Skeletal muscle tissue (tissue), 4 donors: ENCODE measurements around the gene CCDC47. TPM values are rescaled to one million over a fixed set of nuclear protein-coding genes. Genes with fewer than 3 reads are reported as not detected.

ENCODE experiments used
- H3K27ac ChIP-seq: one replicate; pipeline ENCODE4 v1.7.0; 2013; ENCODE audit warnings: mild to moderate bottlenecking, low read depth, low read length, inconsistent platforms
- H3K27me3 ChIP-seq, 3 donors: one replicate each; pipeline ENCODE4 v1.7.0; 2013; ENCODE audit warnings: low read length in 3 of 3; ENCODE audit not compliant: control insufficient read depth in 3 of 3, insufficient read depth in 3 of 3
- H3K36me3 ChIP-seq, 3 donors: one replicate each; pipeline ENCODE4 v1.7.0; 2013; ENCODE audit warnings: low read length in 3 of 3; ENCODE audit not compliant: control insufficient read depth in 3 of 3, insufficient read depth in 3 of 3
- H3K4me1 ChIP-seq, 3 donors: one replicate each; pipeline ENCODE4 v1.7.0; 2013; ENCODE audit warnings: low read length in 3 of 3, mild to moderate bottlenecking in 3 of 3; ENCODE audit not compliant: control insufficient read depth in 3 of 3, insufficient read depth in 3 of 3
- H3K4me3 ChIP-seq, 3 donors: one replicate each; pipeline ENCODE4 v1.7.0; 2013; ENCODE audit warnings: low read length in 3 of 3
- H3K9ac ChIP-seq, 3 donors: one replicate each; pipeline ENCODE4 v1.7.0; 2013; ENCODE audit warnings: low read length in 3 of 3, mild to moderate bottlenecking in 3 of 3, moderate library complexity in 2 of 3, low read depth in 1 of 3
- H3K9me3 ChIP-seq, 3 donors: one replicate each; pipeline ENCODE4 v1.7.0; 2013; ENCODE audit warnings: low read length in 3 of 3; ENCODE audit not compliant: control insufficient read depth in 3 of 3
- total RNA-seq: library from RNA; depleted of rRNA; stranded (reverse); fragments of >200 nt; gene quantifications from one replicate; pipeline ENCODE4 v1.2.3, GENCODE V29; 2014
- donor health status: Osteomylitis.

The CCDC47 gene
- total RNA-seq, 1 donor from 2014 or later = 43.8 TPM

GRCh38 chr17:63706336-63707082 lies 66.9 kb downstream of the CCDC47 start:
- Histone ChIP-seq H3K27ac (no peak overlapping the region), H3K9ac (no peak overlapping the region), H3K4me3 (no peak overlapping the region), H3K36me3 (peaks cover 58 to 61% (median 60%) of the 10 kb centered on the region in 3 donors), H3K27me3 (peaks cover 0 to under 1% (median 0%) of the 10 kb centered on the region in 3 donors), H3K4me1 (peaks cover under 1 to 5% (median under 1%) of the 10 kb centered on the region in 3 donors), H3K9me3 (no peaks in the 10 kb centered on the region)

DNA sequence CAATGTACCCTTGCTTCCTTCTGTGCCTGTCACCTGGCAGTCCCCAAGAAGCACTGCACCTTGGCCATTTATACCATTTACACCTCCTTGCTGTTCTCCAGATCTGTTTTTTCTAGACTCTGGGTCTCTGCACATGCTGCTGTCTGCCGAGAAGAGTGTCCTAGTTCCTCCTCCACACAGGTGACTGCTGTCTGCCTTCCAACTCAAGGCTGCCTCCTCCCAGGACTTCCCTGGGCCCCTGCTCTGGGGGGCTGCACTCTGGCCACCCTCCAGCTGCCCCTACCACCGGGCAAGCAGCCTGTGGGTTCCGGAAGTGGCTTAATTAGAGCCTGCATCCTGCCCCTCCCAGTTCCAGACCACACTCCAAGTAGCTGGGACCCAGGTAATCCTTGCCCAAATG lies 67.7 kb downstream of the CCDC47 start:
- H3K36me3 ChIP-seq = peaks cover 55 to 58% (median 55%) of the 10 kb centered on the region in 3 donors
- no peak overlapping the region for H3K27ac ChIP-seq
- H3K9me3 ChIP-seq = no peaks in the 10 kb centered on the region
- peaks cover 0 to 7% (median 5%) of the 10 kb centered on the region in 3 donors for H3K27me3 ChIP-seq
- no peak overlapping the region for H3K4me3 ChIP-seq
- H3K4me1 ChIP-seq = peaks cover 8 to 14% (median 8%) of the 10 kb centered on the region in 3 donors
- no peak overlapping the region for H3K9ac ChIP-seq

- peaks cover 8 to 14% (median 8%) of the 10 kb centered on the region in 3 donors for H3K4me1 ChIP-seq
- no peak overlapping the region for H3K27ac ChIP-seq
- no peak overlapping the region for H3K9ac ChIP-seq
- peaks cover 0 to 7% (median 5%) of the 10 kb centered on the region in 3 donors for H3K27me3 ChIP-seq
- H3K4me3 ChIP-seq = no peak overlapping the region
- H3K36me3 ChIP-seq = peaks cover 49 to 50% (median 49%) of the 10 kb centered on the region in 3 donors
- H3K9me3 ChIP-seq = no peaks in the 10 kb centered on the region
These were observed 68.6 kb downstream of the CCDC47 start for GRCh38 chr17:63704836-63705235.

DNA sequence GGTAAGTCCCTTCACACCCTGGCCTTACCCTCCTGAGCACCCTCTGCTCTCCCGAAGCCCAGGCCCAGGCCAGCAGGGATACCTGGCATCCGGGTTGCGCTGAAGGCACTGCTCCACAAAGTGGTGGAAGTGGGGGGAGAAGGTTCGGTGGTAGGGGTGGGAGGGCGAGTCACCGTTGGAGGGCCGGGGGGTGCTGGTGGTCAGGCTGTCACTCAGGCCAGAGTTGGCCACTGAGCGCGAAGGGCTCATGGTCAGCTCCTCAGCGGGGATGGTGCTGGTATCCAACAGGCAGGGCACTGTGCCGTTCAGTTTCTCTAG lies 69.2 kb downstream of the CCDC47 start:
- H3K27me3 ChIP-seq = peaks cover 0 to 7% (median 5%) of the 10 kb centered on the region in 3 donors
- no peak overlapping the region for H3K4me3 ChIP-seq
- no peak overlapping the region for H3K9ac ChIP-seq
- H3K36me3 ChIP-seq = peaks cover 43 to 46% (median 44%) of the 10 kb centered on the region in 3 donors
- H3K27ac ChIP-seq = no peak overlapping the region
- H3K9me3 ChIP-seq = no peaks in the 10 kb centered on the region
- H3K4me1 ChIP-seq = peaks cover 8 to 14% (median 8%) of the 10 kb centered on the region in 3 donors

GRCh38 chr17:63703556-63704258 lies 69.7 kb downstream of the CCDC47 start:
- Histone ChIP-seq H3K27ac (no peak overlapping the region), H3K36me3 (peaks cover 38 to 42% (median 39%) of the 10 kb centered on the region in 3 donors), H3K9me3 (no peaks in the 10 kb centered on the region), H3K9ac (no peak overlapping the region), H3K4me1 (peaks cover 8 to 19% (median 12%) of the 10 kb centered on the region in 3 donors), H3K27me3 (peaks cover 0 to 10% (median 5%) of the 10 kb centered on the region in 3 donors), H3K4me3 (no peak overlapping the region)

DNA sequence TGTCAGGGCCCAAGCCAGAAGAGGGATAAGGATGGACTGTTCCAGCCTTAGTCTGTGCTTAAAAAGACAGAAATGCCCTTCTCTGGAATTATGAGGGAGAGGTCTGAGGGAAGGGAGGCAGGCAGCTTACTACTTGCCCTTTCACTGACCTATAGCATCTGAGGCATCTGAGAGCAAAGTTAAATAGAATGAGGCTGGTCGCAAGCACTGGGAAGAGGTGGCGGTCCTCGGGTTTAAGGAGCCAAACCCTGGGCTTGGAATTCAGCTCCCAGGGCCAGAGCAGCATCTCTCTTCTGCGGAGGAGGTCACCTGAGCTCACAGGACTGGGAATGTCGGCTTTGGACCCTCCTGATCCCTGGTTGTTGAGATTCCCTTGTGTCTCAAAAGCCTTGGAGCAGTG lies 70.4 kb downstream of the CCDC47 start:
- no peak overlapping the region for H3K27ac ChIP-seq
- H3K36me3 ChIP-seq = peaks cover 35 to 40% (median 37%) of the 10 kb centered on the region in 3 donors
- H3K4me3 ChIP-seq = no peak overlapping the region
- H3K9ac ChIP-seq = no peak overlapping the region
- peaks cover 8 to 23% (median 17%) of the 10 kb centered on the region in 3 donors for H3K4me1 ChIP-seq
- no peaks in the 10 kb centered on the region for H3K9me3 ChIP-seq
- H3K27me3 ChIP-seq = peaks cover 0 to 10% (median 5%) of the 10 kb centered on the region in 3 donors

- H3K4me3 ChIP-seq = no peak overlapping the region
- H3K27ac ChIP-seq = no peak overlapping the region
- H3K4me1 ChIP-seq = peaks cover 8 to 25% (median 20%) of the 10 kb centered on the region in 3 donors
- H3K9me3 ChIP-seq = no peaks in the 10 kb centered on the region
- H3K9ac ChIP-seq = no peak overlapping the region
- H3K27me3 ChIP-seq = peaks cover 0 to 10% (median 5%) of the 10 kb centered on the region in 3 donors
- peaks cover 35 to 40% (median 37%) of the 10 kb centered on the region in 3 donors for H3K36me3 ChIP-seq
These were observed 70.7 kb downstream of the CCDC47 start for GRCh38 chr17:63702721-63703015.

DNA sequence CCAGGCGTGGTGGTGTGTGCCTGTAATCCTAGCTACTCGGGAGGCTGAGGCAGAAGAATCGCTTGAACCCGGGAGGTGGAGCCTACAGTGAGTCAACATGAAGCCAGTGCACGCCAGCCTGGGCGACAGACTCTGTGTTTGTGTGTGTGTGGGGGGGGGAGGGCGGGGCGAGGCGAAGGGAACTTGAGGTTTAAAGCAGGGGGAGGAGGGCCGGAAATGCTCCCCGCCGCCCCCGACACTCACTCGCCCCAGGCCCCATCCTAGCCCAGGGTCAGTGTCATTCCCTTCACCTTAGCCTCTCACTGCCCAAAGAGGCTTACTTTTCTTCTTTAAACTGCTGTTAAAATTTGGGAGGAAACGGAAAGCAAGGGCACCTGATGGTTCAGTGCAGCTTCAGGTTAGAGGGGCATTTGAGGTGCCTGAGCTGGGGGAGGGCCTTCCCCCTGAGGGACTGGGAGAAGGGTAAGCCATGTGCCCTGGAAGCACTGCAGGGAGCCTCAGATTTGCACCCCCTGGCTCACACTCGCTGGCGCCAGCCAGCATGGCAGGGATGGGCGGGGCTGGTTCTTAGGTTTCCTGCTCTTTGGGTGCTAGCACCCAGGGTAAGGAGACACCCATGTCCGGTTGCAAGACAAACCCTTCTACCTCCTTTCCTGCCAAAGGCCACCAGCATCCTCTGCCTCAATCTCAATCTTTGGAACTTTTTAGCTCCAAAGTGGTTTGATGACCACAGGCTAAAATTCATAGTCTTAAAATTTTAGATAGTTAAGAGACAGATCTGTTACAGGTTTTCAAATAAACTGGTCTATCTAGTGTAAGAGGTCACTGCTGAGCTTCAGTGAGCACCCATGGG lies 71.3 kb downstream of the CCDC47 start:
- Histone ChIP-seq H3K9me3 (no peaks in the 10 kb centered on the region), H3K9ac (no peak overlapping the region), H3K4me3 (no peak overlapping the region), H3K36me3 (peaks cover 31 to 36% (median 36%) of the 10 kb centered on the region in 3 donors), H3K27ac (no peak overlapping the region), H3K27me3 (peaks cover 0 to 10% (median 5%) of the 10 kb centered on the region in 3 donors), H3K4me1 (peaks cover 8 to 29% (median 20%) of the 10 kb centered on the region in 3 donors)

- Histone ChIP-seq H3K4me3 (peak overlapping the region; percentile 25 to 56 (median 38)), H3K4me1 (peaks cover 12 to 34% (median 20%) of the 10 kb centered on the region in 3 donors), H3K9ac (peak overlapping the region; percentile 33 to 59 (median 50)), H3K9me3 (no peaks in the 10 kb centered on the region), H3K27ac (peak overlapping the region; percentile 47), H3K27me3 (peaks cover 0 to 10% (median 5%) of the 10 kb centered on the region in 3 donors), H3K36me3 (peaks cover 30 to 32% (median 31%) of the 10 kb centered on the region in 3 donors)
These were observed 72.0 kb downstream of the CCDC47 start for GRCh38 chr17:63701456-63701820.
